Measurements from ENCODE around the gene MRM2. TPM values are rescaled to one million over a fixed set of nuclear protein-coding genes. Genes with fewer than 3 reads are reported as not detected.

MRM2 gene
- total RNA-seq, 2 experiments from 2014 or later, result 3.6 to 3.7 TPM

DNA sequence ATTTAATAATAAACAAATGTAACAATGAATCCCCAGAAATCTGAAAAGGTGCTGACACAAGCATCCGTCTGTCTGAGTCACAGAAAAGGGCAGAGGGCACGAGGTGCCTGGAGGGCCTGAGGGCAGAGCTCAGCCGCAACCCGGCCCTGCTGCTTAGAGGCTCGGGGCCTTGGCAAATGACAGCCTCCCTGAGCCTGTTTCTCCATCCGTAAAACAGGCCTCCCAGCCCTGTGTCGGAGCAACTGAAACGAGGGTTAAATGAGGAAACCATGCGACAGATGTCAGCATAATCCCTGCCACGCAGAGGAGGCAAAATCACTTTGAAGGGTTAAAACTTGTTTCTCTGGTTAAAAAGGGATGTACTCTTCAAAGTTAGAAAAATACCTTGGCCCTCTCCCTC lies 24.9 kb upstream of the MRM2 start:
- H3K27ac ChIP-seq (ENCODE audit: low read depth in 1 of 2, low read length in 2 of 2), result no peak overlapping the region
- POLR2A ChIA-PET, result no interaction called here
- peaks cover 1% of the 10 kb centered on the region for H3K4me1 Mint-ChIP-seq (ENCODE audit: low read depth)
- no peak overlapping the region for H3K27ac Mint-ChIP-seq
- peaks cover 12% of the 10 kb centered on the region for H3K36me3 Mint-ChIP-seq (ENCODE audit: low read depth)
- H3K4me3 Mint-ChIP-seq, result no peak overlapping the region
- H3K27me3 ChIP-seq (ENCODE audit: control insufficient read depth in 1 of 2, insufficient read depth in 2 of 2, low read length in 2 of 2), result no peaks in the 10 kb centered on the region
- TF ChIP-seq, protein P1, sequence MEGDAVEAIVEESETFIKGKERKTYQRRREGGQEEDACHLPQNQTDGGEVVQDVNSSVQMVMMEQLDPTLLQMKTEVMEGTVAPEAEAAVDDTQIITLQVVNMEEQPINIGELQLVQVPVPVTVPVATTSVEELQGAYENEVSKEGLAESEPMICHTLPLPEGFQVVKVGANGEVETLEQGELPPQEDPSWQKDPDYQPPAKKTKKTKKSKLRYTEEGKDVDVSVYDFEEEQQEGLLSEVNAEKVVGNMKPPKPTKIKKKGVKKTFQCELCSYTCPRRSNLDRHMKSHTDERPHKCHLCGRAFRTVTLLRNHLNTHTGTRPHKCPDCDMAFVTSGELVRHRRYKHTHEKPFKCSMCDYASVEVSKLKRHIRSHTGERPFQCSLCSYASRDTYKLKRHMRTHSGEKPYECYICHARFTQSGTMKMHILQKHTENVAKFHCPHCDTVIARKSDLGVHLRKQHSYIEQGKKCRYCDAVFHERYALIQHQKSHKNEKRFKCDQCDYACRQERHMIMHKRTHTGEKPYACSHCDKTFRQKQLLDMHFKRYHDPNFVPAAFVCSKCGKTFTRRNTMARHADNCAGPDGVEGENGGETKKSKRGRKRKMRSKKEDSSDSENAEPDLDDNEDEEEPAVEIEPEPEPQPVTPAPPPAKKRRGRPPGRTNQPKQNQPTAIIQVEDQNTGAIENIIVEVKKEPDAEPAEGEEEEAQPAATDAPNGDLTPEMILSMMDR (IDR thresholded peaks at IDR 0.05), result no peak
- no peaks in the 10 kb centered on the region for H3K9me3 ChIP-seq (ENCODE audit: control insufficient read depth in 1 of 2, insufficient read depth in 1 of 2, low read length in 2 of 2)
- H3K27me3 Mint-ChIP-seq, result no peaks in the 10 kb centered on the region
- peaks cover 5% of the 10 kb centered on the region for H3K36me3 ChIP-seq (ENCODE audit: insufficient read depth, low read length)
- ATAC-seq (ENCODE audit: poor library complexity) (no peak), DNase-seq (no peak)
- intact Hi-C loops (cut with DNase I, micrococcal nuclease), result no loop called here
- H3K9me3 Mint-ChIP-seq, result no peaks in the 10 kb centered on the region
- H3K4me1 ChIP-seq (ENCODE audit: insufficient read depth, low read length), result peaks cover 2% of the 10 kb centered on the region
- H3K4me3 ChIP-seq (ENCODE audit: low read length), result no peak overlapping the region
- CTCF ChIA-PET, result no interaction called here

DNA sequence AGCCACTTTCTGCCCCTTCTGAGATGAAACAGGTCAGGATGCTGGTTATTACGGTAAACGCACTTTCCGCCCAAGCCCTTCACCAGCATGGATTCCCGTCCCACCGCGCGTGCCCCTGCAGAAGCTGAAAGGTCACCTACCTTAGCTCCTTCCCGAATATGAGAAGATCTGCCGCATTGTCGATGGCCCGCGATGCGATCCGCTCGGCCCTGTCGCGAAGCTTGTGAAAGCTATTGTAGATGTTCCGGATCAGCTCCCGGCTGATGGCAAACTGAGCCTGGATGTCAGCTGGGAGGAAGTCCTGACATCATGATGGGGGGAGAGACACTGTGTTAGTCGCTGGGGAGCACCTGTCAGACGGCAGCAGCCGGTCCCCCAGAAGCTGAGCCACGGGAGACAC lies 22.2 kb upstream of the MRM2 start:
- no peak overlapping the region for H3K27ac ChIP-seq (ENCODE audit: low read depth in 1 of 2, low read length in 2 of 2)
- Mint-ChIP-seq H3K27ac (no peak overlapping the region), H3K9me3 (no peaks in the 10 kb centered on the region), H3K4me3 (no peak overlapping the region), H3K27me3 (no peaks in the 10 kb centered on the region), H3K36me3 (ENCODE audit: low read depth) (peaks cover 1% of the 10 kb centered on the region), H3K4me1 (ENCODE audit: low read depth) (peaks cover 8% of the 10 kb centered on the region)
- no peaks in the 10 kb centered on the region for H3K27me3 ChIP-seq (ENCODE audit: control insufficient read depth in 1 of 2, insufficient read depth in 2 of 2, low read length in 2 of 2)
- intact Hi-C loops (cut with DNase I, micrococcal nuclease), result no loop called here
- no peak overlapping the region for H3K4me3 ChIP-seq (ENCODE audit: low read length)
- no peaks in the 10 kb centered on the region for H3K36me3 ChIP-seq (ENCODE audit: insufficient read depth, low read length)
- H3K9me3 ChIP-seq (ENCODE audit: control insufficient read depth in 1 of 2, insufficient read depth in 1 of 2, low read length in 2 of 2), result no peaks in the 10 kb centered on the region
- no peak for ATAC-seq (ENCODE audit: poor library complexity)
- H3K4me1 ChIP-seq (ENCODE audit: insufficient read depth, low read length), result peaks cover 12% of the 10 kb centered on the region
- TF ChIP-seq, protein P1 (IDR thresholded peaks at IDR 0.05), result no peak
- CTCF ChIA-PET, result no interaction called here
- POLR2A ChIA-PET, result no interaction called here
- DNase-seq, result no peak

DNA sequence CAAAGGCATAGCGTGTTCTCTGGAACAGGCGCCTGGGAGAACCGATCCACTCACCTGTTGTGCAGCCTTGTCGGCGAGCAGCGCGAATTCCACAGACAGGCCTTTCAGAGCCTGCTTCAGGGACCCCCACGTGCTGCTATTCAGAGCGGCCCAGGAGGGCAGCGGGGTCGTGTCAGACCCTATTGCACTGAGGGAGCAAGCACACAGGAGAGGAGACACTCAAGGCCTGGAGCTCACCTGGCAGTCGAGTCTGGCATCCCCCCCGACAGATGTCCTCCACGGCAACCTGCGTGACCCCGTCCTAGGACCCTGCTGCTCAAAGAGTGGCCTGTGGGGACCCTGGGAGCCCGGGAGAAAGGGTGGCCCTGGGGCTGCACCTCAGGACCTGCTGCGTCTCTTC lies 21.2 kb upstream of the MRM2 start:
- Mint-ChIP-seq H3K27ac (no peak overlapping the region), H3K4me3 (no peak overlapping the region), H3K9me3 (no peaks in the 10 kb centered on the region), H3K4me1 (ENCODE audit: low read depth) (peaks cover 8% of the 10 kb centered on the region), H3K27me3 (no peaks in the 10 kb centered on the region), H3K36me3 (ENCODE audit: low read depth) (no peaks in the 10 kb centered on the region)
- H3K36me3 ChIP-seq (ENCODE audit: insufficient read depth, low read length), result no peaks in the 10 kb centered on the region
- ChIA-PET POLR2A (interaction anchor here (0.6 kb wide), 1 partner anchor 28 kb away, joined by 3 read pairs; no protein-coding TSS in a partner anchor), CTCF (no interaction called here)
- no peak overlapping the region for H3K4me3 ChIP-seq (ENCODE audit: low read length)
- no peak for DNase-seq
- TF ChIP-seq, protein P1 (IDR thresholded peaks at IDR 0.05), result no peak
- intact Hi-C loops (cut with DNase I, micrococcal nuclease), result no loop called here
- no peaks in the 10 kb centered on the region for H3K27me3 ChIP-seq (ENCODE audit: control insufficient read depth in 1 of 2, insufficient read depth in 2 of 2, low read length in 2 of 2)
- H3K9me3 ChIP-seq (ENCODE audit: control insufficient read depth in 1 of 2, insufficient read depth in 1 of 2, low read length in 2 of 2), result no peaks in the 10 kb centered on the region
- H3K4me1 ChIP-seq (ENCODE audit: insufficient read depth, low read length), result peaks cover 12% of the 10 kb centered on the region
- H3K27ac ChIP-seq (ENCODE audit: low read depth in 1 of 2, low read length in 2 of 2), result no peak overlapping the region
- no peak for ATAC-seq (ENCODE audit: poor library complexity)

All from CD4-positive, alpha-beta T cell (primary cell).